Activated CD4-positive, alpha-beta T cell treated with anti-CD3 and anti-CD28 coated beads, Interleukin-2, amount 50 U/mL, for 24 hours (primary cell): ENCODE measurements around the gene LRRC66.
A peak's percentile ranks its signal among the peaks of the same experiment; 100 is the strongest.

Source experiments
- DNase-seq, 2 donors: peaks; one replicate each; pipeline ENCODE4 v3.0.0-alpha.2; 2020; ENCODE audit warnings: low read depth in 1 of 2, low spot score in 1 of 2

Gene LRRC66, protein sequence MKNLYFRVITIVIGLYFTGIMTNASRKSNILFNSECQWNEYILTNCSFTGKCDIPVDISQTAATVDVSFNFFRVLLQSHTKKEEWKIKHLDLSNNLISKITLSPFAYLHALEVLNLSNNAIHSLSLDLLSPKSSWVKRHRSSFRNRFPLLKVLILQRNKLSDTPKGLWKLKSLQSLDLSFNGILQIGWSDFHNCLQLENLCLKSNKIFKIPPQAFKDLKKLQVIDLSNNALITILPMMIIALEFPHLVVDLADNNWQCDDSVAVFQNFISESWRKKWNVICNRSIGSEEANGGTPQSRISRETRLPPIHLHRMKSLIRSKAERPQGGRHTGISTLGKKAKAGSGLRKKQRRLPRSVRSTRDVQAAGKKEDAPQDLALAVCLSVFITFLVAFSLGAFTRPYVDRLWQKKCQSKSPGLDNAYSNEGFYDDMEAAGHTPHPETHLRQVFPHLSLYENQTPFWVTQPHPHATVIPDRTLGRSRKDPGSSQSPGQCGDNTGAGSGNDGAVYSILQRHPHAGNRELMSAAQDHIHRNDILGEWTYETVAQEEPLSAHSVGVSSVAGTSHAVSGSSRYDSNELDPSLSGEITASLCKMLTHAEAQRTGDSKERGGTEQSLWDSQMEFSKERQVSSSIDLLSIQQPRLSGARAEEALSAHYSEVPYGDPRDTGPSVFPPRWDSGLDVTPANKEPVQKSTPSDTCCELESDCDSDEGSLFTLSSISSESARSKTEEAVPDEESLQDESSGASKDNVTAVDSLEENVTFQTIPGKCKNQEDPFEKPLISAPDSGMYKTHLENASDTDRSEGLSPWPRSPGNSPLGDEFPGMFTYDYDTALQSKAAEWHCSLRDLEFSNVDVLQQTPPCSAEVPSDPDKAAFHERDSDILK

DNA sequence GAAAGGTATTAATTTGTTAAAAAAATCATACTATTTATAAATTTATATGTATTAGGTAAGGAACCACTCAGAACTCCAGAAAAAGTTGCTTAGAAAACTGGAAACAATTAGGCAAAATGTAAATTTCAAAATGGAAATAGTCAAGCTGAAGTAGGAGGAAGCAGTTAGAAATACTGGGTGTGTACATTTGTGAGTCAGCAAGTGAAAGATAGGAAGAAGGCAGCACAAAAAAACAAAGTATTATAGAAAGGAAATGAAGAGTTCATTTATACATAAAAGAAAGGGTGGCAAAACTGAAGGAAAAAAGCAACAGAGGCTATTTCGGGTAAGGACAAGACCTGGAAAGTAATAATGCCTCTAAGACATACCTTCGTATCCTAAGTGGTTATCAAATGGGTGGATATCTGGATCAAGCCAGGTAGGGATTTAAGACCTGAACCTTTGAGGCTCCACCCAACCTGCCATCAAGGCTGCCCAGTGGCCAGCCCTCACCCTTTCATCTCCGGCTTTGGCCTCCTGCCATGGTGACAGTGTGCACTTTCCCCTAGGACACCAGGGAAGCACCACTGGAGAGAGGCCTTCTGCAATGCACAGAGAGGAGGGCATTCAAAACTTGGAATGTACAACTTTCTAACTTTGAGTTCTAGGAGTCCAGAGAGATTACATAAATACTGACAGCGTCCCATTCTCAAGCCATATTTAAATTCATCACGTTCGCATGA is at the start of gene LRRC66:
Gene LRRC66 (minus strand): TSS at position 428 of the 722 bp plus-strand sequence. CDS start 2,750 bp downstream, outside the sequence.
- no peak for DNase-seq

DNA sequence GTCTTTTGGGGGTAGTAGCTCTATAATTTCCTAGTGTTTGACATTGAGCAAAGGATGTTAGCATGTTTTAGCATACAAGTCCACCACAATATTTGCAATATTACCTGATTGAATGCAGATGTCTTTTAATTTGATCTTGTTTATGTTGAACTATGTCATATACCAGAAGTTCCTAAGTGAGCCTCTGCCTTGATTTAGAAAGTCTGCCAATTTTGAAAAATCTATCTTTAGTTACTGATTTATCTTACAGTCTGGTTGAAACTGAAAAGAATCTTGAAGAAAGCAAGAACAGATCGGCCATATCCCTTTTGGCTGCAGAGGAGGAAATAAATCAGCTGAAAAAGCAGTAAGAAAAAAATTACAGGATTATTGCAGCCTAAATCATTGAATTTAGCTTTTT is 49.4 kb upstream of the LRRC66 start:
- DNase-seq = no peak

DNA sequence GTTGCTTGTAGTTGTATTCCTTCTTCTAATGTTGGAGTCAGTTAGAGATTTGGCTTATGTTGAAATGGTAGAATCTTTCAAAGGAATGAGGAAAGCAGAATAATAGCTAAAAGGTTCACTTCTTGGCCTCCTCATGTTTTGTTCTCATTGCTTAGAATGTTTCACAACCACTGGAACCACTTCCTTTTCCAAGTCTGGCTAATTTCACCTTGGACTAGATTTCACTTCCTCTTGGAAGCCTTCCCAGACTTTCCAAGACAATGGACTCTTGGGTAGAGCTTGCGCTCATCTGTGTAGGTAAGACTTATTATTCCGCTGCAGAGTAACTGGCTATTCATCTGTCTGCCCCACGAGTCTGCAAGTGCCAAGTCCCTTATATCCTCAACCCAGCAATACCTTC is 39.2 kb upstream of the LRRC66 start:
- no peak for DNase-seq

DNA sequence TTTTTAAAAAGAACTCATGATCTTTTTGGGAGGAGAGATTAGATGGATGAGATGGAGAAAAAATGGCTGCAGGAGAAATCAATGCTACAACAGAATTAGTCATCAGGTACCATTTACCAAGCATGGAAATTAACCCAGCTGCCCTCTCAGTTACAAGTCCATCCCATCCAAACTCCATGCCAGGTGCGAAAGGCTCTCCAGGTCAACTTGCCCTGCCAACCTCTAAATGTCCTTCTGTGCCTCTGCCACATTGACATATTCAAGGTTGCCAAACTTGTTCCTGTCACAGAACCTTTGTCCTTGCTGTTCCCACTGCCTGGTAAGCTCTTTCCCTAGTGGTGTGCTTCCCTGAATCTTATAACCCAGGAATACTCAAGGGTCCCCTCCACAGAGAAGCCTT is 38.1 kb upstream of the LRRC66 start:
- DNase-seq = no peak

DNA sequence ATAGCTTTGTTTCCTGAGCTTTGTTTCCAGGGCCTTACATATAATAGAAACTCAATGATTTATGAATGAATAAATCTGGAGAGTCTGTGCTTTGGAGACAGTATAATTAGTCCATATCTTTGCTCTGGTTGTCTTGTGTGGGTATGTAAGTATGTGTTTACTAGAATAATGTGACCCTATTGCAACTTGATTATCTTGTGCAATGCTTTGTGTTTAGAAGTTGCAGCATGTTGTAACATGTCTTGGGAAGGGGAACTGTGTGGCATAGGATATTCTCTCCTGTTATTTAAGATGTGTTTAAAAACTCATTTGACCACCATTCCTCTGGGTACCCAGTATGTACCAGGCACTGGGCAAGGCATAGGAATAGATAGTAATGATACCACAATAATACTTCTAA is 37.0 kb upstream of the LRRC66 start:
- DNase-seq = no peak

DNA sequence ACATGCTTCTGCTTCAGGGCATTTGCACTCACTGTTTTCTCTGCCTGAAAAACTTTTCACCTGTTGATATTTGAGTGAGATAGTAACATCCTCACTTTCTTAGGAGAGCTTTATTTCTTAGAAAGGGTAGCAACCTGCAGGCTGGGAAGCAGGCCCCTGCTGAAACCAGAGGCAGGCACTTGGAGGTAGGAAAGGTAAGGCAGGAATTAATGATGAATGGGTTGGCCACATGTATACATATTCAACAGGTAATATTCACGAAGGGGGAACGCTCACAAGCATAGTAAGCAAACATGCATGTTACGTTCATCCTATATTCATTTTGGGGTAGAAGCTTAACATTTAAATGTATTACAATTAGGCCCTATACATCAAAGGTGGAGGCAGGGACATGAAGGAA is 34.1 kb upstream of the LRRC66 start:
- DNase-seq = no peak

DNA sequence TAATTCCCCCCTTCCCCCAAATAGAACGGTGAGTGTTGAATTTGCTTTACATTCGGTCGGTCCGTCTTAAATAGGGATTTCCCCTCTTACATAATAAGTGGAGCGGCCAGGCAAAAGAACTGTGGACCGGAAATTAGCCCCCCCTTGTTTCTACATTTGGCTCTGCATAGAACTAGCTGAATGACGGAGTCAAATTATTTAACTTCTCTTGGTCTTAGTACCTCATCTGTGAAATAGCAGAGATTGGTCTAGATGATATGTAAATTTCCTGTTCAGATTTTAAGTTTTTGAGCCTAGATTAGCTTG is 32.3 kb upstream of the LRRC66 start:
- DNase-seq = no peak

DNA sequence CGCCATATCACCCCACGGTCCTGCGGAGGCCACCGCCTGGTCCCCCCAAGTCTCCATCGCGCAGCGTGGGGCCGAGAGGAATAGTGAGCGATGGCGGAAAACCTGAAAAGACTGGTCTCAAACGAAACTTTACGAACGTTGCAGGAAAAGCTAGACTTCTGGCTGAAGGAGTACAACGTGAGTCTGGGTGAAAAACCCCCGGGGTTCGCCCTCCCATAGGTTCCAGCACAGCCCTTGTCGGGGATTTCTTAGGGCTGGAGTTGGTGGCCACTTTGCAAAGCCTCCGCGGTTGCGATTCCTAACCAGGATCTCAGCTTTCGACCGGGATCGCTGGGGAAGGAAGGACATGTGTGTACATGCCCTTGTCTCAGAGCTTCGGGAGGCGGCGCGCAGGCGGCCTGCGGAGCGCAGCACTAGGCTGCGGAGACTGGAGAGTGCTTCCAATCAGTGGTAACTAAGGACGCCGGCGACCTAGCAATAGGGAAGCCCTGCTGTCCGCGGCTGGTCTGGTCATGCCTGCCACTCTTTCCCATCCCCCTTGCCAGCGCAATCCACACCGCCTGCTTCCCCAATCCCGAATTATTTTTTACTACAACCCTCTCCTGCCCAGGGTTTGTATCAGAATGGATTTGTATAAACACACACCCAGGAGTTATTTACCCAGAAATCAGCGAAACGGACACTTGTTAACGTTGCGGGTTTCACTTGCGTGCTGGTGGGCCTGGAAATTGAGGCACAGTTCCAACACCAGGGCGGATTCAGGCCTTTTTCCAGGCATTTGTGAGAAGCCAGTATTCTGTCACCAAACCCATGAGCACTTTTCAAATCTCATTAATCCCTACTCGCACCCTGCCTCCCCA is 31.7 kb upstream of the LRRC66 start:
- no peak for DNase-seq

DNA sequence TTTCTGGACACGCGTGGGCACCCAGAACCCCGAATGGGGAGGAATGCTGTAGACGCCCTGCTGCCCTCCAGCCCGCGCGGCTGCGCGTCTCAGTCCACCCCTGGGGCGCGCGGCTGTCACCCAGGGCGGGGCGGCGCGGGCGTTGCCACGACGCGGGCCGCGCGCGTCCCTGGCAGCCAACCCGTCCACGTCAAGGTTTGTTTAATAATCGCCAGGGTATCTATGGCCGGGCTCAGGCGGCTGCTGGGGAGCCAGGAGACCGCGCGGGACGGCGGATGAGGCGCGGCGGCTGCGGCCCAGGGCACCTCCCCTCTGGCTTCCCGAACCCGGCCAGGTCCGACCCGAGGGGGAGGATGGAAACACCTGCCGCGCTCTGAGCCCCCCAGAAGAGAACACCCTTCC is 31.1 kb upstream of the LRRC66 start, which contains the start of gene SPATA18:
Gene SPATA18 (plus strand): TSS at position 92 of the 402 bp plus-strand sequence. CDS start 401 bp downstream, outside the sequence.
- DNase-seq = no peak

DNA sequence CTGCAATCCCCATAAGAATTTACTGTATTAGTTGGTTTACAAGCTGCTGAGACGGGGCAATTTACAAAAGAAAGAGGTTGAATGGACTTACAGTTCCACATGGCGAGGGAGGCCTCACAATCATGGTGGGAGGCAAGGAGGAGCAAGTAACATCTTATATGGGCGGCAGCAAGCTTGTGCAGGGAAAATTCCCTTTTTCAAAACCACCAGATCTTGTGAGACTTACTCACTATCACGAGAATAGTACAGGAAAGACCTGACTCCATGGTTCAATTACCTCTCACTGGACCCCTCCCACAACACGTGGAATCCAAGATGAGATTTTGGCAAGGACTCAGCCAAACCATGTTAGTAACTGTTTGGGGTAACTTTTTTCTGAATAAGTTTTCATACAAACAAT is 29.1 kb upstream of the LRRC66 start:
- no peak for DNase-seq

DNA sequence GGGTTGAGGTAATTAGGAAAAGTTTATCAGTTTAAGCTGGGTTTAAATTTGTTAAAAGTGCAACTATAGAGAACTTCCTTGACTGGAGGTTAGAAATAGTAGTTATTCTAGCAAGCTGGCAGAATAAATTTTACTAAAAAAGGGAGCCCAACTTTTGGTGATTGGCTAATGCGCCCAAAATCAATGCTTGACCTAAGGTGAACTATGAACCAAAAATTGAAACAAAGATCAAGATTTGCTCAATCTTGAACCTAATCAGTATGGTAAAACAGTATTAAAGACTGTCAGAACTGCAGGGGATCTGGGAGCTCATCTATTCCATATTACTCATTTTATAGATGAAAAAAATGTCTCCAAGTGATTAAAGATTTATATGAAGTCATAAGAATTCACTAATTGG is 24.9 kb upstream of the LRRC66 start:
- DNase-seq = no peak

DNA sequence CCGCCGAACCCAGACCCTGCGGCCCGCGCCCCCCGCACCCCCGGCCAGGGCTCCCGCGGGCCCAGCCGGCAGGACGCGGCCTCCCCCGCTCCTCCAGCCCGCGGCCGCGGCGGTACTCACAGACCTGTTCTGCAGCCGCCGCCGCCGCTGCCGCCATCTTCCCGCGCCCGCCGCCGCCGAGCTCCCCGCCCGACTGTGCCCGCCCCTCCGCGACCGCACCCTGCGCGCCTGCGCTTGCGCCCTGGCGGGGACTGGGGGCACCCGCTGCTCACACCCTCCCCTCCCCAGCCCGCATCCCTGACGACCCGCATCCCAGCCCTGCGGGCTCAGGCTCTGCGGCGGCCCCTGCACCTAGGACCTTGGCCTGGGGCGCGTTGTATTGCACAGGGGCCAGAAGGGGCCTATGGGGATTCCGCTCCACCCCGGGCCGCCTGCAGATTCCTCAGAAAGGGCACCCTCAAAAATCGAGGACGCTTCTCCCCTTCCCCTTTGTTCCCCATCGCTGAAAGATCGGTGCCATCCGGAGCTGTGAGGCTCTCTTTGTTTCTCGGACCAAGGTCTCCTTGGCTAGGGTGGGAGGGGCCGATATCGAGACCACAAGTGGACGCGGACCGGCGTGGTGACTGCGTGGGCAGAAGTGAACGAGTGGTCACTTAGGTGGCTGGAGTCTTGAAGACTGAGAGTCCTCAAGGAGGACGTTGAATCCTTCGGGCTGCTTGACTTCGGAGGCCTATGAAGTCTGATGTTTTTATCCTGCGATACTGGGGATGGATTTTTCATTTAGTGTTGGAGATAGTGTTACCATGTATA is 18.1 kb upstream of the LRRC66 start, which contains the start of gene SGCB:
Gene SGCB (minus strand): TSS at position 197 of the 810 bp plus-strand sequence. CDS start 40 bp downstream, at position 157.
- DNase-seq = peak; percentile 50 to 51

DNA sequence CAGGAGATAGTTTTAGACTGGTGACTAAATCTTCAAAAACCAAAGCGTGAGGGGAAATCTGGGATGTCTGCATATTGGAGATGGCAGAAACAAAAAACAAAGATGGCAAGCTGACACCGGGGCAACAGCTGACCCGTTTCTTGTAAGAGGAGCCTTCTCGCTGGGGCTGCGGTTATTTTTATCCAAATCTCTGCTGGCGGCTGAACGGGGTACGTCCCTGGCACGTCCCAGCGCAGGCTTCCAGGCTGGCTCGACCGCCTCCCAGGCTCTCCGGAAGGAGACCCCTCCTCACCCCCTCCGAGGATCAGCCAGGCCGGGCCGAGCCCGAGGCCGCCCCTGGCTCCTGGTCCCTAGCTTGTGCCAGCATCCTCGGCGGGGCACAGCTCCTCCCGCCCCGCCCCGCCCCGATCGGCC is 17.5 kb upstream of the LRRC66 start:
- DNase-seq = peak in 1 of 2 donors; percentile 6

DNA sequence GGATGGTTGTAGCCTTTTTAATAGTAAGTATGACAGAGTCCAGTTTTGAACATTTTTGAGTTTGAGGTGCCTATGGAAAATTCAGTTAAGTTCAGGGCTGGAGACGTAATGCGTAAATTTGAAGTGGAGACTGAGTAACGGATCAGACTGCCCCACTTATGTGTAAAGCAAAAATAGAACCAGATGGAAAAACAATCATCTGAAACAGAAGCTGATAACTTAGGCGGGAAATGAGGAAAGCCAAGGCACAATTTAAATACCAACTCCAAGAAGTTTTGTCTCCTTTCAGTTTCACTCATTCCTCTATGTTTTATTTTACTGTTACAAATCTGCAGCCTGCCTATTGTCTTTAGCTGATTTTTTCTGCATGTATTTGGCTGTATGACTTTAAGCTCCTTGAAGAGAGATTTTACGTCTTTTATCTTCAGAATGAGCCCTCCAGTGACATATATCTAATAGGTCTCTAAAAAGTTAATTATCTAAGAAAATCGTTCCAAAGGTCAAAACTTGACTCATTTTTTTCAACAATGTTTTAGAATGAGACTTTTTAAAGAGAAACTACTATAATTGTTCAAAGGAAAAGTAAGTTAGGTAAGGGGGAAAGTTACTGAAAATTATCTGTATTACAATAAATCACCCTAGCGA is 16.8 kb upstream of the LRRC66 start:
- DNase-seq = no peak

DNA sequence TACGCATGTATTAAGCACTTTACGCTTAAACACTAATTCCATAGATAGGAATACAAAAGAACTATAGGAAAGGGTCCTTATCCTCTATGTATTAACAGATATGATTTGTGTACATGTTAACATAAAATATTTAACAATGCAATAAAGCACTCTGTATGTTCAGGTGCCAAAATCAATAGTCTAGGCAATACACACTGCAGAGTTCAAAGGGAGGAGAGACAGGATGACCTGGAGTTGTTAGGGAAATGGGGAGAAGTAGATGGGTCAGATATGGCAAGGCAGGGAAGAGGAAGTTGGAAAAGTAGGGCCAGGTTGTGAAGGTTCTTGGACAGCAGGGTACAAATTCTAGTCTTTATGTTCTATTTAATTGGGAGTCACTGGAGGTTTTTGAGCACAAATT is 15.0 kb upstream of the LRRC66 start:
- no peak for DNase-seq

DNA sequence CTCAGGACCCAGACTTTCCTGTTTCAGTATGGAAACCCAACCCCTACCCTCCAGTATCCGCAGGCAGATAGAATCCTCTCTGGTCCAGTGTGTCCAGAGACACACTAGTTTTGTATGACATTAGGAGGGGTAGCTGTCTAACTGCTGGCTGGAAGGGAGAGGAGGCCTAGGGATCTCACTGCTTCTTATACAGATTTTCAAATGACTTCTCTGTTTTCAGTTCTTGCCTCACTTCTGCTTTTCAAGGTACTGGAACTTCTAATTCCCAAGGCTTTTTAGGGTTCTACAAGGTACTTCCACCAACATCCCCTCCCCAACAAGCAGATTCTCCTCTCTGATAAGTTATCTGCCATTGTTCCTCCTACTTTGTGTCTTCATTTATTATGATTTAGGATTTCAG is 11.8 kb upstream of the LRRC66 start:
- DNase-seq = no peak

DNA sequence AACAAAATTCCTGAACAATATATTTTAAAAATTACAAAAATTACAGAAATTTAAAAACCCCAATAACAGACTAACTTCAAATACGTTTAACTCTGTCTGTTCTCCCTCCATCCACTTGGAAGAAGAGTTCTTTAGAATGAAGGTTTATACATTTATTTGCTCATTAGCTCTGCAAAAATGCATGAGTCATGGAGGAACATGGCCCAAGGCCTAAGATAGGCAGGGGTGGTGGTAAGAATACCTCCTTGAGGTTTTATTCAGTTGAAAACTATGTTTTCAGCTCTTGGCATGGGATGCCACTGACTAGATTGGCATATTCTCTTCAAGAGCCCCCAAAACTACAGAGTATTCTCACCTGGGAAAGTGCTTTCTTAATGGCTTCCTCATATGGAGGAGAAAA is 8.8 kb upstream of the LRRC66 start:
- DNase-seq = no peak

DNA sequence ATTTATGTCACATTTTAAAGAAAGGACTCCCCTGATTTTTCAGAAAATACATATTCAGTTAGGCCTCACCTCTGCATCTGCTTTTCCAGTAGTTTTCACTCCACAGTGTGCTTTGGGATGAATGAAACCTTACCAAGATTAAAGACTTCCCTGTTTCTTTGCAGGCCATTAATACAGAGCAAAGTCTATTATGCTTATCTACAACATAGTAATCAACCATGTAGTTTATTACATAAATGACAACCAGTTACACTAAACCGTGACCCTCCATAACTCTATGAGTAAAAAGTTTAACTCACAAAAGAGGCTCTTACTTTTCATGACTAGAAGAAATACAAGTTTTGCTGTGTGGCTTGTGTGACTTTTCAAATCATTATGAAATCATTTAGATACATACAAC is 2.3 kb downstream of the LRRC66 start:
- no peak for DNase-seq

DNA sequence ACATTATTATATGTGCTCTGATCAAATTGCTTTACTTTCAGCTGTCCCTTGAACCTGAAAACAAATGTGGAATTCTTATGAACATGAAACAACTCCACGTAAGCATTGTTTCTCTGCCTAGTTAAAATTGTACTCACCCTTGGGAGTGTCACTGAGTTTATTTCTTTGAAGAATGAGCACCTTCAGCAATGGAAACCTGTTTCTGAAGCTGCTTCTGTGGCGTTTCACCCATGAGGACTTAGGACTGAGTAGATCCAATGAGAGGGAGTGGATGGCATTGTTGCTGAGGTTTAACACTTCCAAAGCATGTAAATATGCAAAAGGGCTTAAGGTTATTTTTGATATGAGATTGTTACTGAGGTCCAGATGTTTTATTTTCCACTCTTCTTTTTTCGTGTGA is 3.2 kb downstream of the LRRC66 start:
- DNase-seq = no peak
